Upper lobe of right lung (tissue), 1 donor: ENCODE results near the gene LRRC3B. TPM values are rescaled to one million over a fixed set of nuclear protein-coding genes. Genes with fewer than 3 reads are reported as not detected.

Experiments
- ATAC-seq: fragments of 200-7000 bp; cut with Tn5 transposase; one replicate; pipeline ENCODE4 v1.9.1; 2020; ENCODE audit warnings: mild to moderate bottlenecking, moderate library complexity
- DNase-seq: peaks from one replicate; pipeline ENCODE4 v3.0.0-alpha.2; 2020
- H3K27ac ChIP-seq: fragments of 200-600 bp; one replicate; pipeline ENCODE4 v1.8.0; 2022
- H3K27me3 ChIP-seq: fragments of 200-600 bp; one replicate; pipeline ENCODE4 v1.8.0; 2022; ENCODE audit warnings: mild to moderate bottlenecking
- H3K36me3 ChIP-seq: fragments of 200-600 bp; one replicate; pipeline ENCODE4 v1.8.0; 2022
- H3K4me1 ChIP-seq: fragments of 200-600 bp; one replicate; pipeline ENCODE4 v1.8.0; 2022
- H3K4me3 ChIP-seq: fragments of 200-600 bp; one replicate; pipeline ENCODE4 v1.8.0; 2022; ENCODE audit warnings: mild to moderate bottlenecking
- H3K9me3 ChIP-seq: fragments of 200-600 bp; one replicate; pipeline ENCODE4 v1.8.0; 2022
- CTCF ChIP-seq: fragments of 200-600 bp; IDR thresholded peaks from one replicate; pipeline ENCODE4 v1.8.0; 2022; ENCODE audit warnings: antibody characterized with exemption
- intact Hi-C: fragments of 100-400 bp; cut with DNase I; formaldehyde crosslinking; loops from one replicate; pipeline ENCODE4 v1.11.0; 2022
- total RNA-seq: library from RNA; stranded (reverse); fragmentation: NEBNext Ultra II Directional; extraction: Animal tissue kit (Norgen Biotek cat#: 25700); gene quantifications from one replicate; pipeline ENCODE4 v1.2.1, GENCODE V29; 2021
- donor health status: DM: no; HTN: yes; CAD: no; lungs with severe emphysema.

LRRC3B gene
- total RNA-seq, 1 donor from 2014 or later: 0.09 TPM

GRCh38 chr3:26614006-26614685, 8.4 kb upstream of the LRRC3B start:
- no peak for DNase-seq
- H3K36me3 ChIP-seq: no peaks in the 10 kb centered on the region
- ATAC-seq: no peak
- H3K4me1 ChIP-seq: no peaks in the 10 kb centered on the region
- H3K27me3 ChIP-seq: no peaks in the 10 kb centered on the region
- TF ChIP-seq CTCF: no peak
- H3K9me3 ChIP-seq: no peaks in the 10 kb centered on the region
- intact Hi-C loops: no loop called here
- H3K4me3 ChIP-seq: no peak overlapping the region
- no peak overlapping the region for H3K27ac ChIP-seq

- Histone ChIP-seq H3K9me3 (no peaks in the 10 kb centered on the region), H3K36me3 (no peaks in the 10 kb centered on the region), H3K27ac (no peak overlapping the region), H3K4me1 (peaks cover 7% of the 10 kb centered on the region), H3K27me3 (peaks cover 31% of the 10 kb centered on the region), H3K4me3 (no peak overlapping the region)
- DNase-seq (no peak), ATAC-seq (peak; percentile 49)
- TF ChIP-seq CTCF: no peak
- intact Hi-C loops: no loop called here
Measured at GRCh38 chr3:26621176-26621575, 1.4 kb upstream of the LRRC3B start.

GRCh38 chr3:26621906-26622620, 509 bp upstream of the LRRC3B start:
- H3K27me3 ChIP-seq: peaks cover 31% of the 10 kb centered on the region
- no peak for DNase-seq
- H3K27ac ChIP-seq: no peak overlapping the region
- no peak for ATAC-seq
- intact Hi-C loops: no loop called here
- no peak for TF ChIP-seq CTCF
- no peaks in the 10 kb centered on the region for H3K36me3 ChIP-seq
- H3K4me3 ChIP-seq: peak overlapping the region; percentile 39
- no peaks in the 10 kb centered on the region for H3K9me3 ChIP-seq
- H3K4me1 ChIP-seq: peaks cover 7% of the 10 kb centered on the region

GRCh38 chr3:26623419-26624208, 1.0 kb downstream of the LRRC3B start:
- no peaks in the 10 kb centered on the region for H3K36me3 ChIP-seq
- no peak overlapping the region for H3K27ac ChIP-seq
- H3K9me3 ChIP-seq: no peaks in the 10 kb centered on the region
- intact Hi-C loops: no loop called here
- peaks cover 31% of the 10 kb centered on the region for H3K27me3 ChIP-seq
- TF ChIP-seq CTCF: no peak
- ATAC-seq: no peak
- H3K4me1 ChIP-seq: peaks cover 7% of the 10 kb centered on the region
- no peak for DNase-seq
- peak overlapping the region; percentile 14 for H3K4me3 ChIP-seq

- ATAC-seq (peak; percentile 13), DNase-seq (no peak)
- Histone ChIP-seq H3K27ac (no peak overlapping the region), H3K4me1 (peaks cover 7% of the 10 kb centered on the region), H3K36me3 (no peaks in the 10 kb centered on the region), H3K9me3 (no peaks in the 10 kb centered on the region), H3K27me3 (peaks cover 31% of the 10 kb centered on the region), H3K4me3 (no peak overlapping the region)
- TF ChIP-seq CTCF: no peak
- intact Hi-C loops: no loop called here
Measured at GRCh38 chr3:26624209-26624765, 1.7 kb downstream of the LRRC3B start.
